GM23338 (cell line): ENCODE data around the gene ALKBH8.
A peak's percentile ranks its signal among the peaks of the same experiment; 100 is the strongest.

Experiments used
- CREB1 ChIP-seq: fragments of 250-450 bp; sonication (Bioruptor Pico); IDR thresholded peaks from 2 replicates; pipeline ENCODE4 v1.5.0; 2020; ENCODE audit warnings: low read depth, mild to moderate bottlenecking, moderate library complexity
- EZH2 ChIP-seq: fragments of 200-600 bp; sonication (generic); IDR thresholded peaks from one replicate; pipeline ENCODE4 v1.8.0; 2017; ENCODE audit warnings: antibody characterized with exemption, mild to moderate bottlenecking, low read depth; ENCODE audit not compliant: unreplicated experiment
- EZH2phosphoT487 ChIP-seq: fragments of 200-600 bp; sonication (generic); IDR thresholded peaks from one replicate; pipeline ENCODE4 v1.8.1; 2018; ENCODE audit warnings: antibody characterized with exemption; ENCODE audit not compliant: unreplicated experiment
- JUNB ChIP-seq: IDR thresholded peaks from one replicate; pipeline ENCODE4 v1.6.1; 2016; ENCODE audit warnings: antibody characterized with exemption; ENCODE audit not compliant: unreplicated experiment
- POLR2AphosphoS5 ChIP-seq: IDR thresholded peaks from 2 replicates; pipeline ENCODE4 v1.6.1; 2016; ENCODE audit warnings: antibody characterized with exemption, low read depth
- ZNF114 ChIP-seq: fragments of 250-450 bp; sonication (Bioruptor Pico); IDR thresholded peaks from 2 replicates; pipeline ENCODE4 v1.5.0; 2020; ENCODE audit warnings: mild to moderate bottlenecking, moderate library complexity
- TF ChIP-seq, protein P1 (sequence below), 2 experiments: fragments of 200-600 bp in 1 of 2; sonication (generic) in 1 of 2; conservative IDR thresholded peaks; 2 replicates each; pipeline versions ENCODE4 v1.5.1 to v1.6.1; 2016 to 2017; ENCODE audit warnings: antibody characterized with exemption in 2 of 2, low read depth in 2 of 2, mild to moderate bottlenecking in 2 of 2, moderate library complexity in 1 of 2
- TF ChIP-seq, protein P2 (sequence below): IDR thresholded peaks from one replicate; pipeline ENCODE4 v1.6.1; 2018; ENCODE audit warnings: antibody characterized with exemption; ENCODE audit not compliant: unreplicated experiment

DNA sequence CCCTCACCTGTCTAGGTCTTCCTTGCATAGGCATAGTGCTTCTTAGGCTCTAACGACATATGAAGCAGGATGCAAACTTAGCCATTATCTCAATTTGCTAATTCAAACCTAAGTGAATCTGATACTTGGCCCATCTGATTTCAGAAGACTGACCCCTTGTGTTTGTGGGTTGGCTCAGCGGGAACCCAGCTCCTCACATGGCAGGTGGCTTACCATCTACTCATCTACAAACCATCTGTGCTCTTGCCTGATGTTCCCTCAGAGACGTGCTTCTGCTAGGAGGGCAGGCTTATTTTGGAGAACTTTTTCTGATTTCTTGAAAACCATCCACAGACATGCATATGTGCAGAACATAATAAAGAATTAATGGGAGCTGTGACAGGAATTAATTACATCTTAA lies 40.6 kb upstream of the ALKBH8 start:
- TF ChIP-seq, protein P1, sequence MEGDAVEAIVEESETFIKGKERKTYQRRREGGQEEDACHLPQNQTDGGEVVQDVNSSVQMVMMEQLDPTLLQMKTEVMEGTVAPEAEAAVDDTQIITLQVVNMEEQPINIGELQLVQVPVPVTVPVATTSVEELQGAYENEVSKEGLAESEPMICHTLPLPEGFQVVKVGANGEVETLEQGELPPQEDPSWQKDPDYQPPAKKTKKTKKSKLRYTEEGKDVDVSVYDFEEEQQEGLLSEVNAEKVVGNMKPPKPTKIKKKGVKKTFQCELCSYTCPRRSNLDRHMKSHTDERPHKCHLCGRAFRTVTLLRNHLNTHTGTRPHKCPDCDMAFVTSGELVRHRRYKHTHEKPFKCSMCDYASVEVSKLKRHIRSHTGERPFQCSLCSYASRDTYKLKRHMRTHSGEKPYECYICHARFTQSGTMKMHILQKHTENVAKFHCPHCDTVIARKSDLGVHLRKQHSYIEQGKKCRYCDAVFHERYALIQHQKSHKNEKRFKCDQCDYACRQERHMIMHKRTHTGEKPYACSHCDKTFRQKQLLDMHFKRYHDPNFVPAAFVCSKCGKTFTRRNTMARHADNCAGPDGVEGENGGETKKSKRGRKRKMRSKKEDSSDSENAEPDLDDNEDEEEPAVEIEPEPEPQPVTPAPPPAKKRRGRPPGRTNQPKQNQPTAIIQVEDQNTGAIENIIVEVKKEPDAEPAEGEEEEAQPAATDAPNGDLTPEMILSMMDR (conservative IDR thresholded peaks at IDR 0.05; ENCODE audit: low read depth in 2 of 2) = peak; percentile 46 to 57
- TF ChIP-seq POLR2AphosphoS5 (no peak), EZH2 (no peak), EZH2phosphoT487 (no peak), CREB1 (no peak), JUNB (no peak), ZNF114 (CRISPR knock-in tag) (no peak)
- TF ChIP-seq, protein P2, sequence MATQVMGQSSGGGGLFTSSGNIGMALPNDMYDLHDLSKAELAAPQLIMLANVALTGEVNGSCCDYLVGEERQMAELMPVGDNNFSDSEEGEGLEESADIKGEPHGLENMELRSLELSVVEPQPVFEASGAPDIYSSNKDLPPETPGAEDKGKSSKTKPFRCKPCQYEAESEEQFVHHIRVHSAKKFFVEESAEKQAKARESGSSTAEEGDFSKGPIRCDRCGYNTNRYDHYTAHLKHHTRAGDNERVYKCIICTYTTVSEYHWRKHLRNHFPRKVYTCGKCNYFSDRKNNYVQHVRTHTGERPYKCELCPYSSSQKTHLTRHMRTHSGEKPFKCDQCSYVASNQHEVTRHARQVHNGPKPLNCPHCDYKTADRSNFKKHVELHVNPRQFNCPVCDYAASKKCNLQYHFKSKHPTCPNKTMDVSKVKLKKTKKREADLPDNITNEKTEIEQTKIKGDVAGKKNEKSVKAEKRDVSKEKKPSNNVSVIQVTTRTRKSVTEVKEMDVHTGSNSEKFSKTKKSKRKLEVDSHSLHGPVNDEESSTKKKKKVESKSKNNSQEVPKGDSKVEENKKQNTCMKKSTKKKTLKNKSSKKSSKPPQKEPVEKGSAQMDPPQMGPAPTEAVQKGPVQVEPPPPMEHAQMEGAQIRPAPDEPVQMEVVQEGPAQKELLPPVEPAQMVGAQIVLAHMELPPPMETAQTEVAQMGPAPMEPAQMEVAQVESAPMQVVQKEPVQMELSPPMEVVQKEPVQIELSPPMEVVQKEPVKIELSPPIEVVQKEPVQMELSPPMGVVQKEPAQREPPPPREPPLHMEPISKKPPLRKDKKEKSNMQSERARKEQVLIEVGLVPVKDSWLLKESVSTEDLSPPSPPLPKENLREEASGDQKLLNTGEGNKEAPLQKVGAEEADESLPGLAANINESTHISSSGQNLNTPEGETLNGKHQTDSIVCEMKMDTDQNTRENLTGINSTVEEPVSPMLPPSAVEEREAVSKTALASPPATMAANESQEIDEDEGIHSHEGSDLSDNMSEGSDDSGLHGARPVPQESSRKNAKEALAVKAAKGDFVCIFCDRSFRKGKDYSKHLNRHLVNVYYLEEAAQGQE = no peak
